Brain microvascular endothelial cell (primary cell): ENCODE measurements around the gene KRT26.

Experiments
- DNase-seq: peaks from one replicate; pipeline ENCODE4 v3.0.0-alpha.2; 2020
- H3K27ac ChIP-seq: fragments of 250-450 bp; sonication (Bioruptor Pico); 2 replicates; pipeline ENCODE4 v1.5.1; 2020; ENCODE audit warnings: mild to moderate bottlenecking, moderate library complexity
- H3K27me3 ChIP-seq: fragments of 250-450 bp; sonication (Bioruptor Pico); replicated peaks from 2 replicates; pipeline ENCODE4 v1.5.1; 2020; ENCODE audit warnings: mild to moderate bottlenecking
- H3K36me3 ChIP-seq: fragments of 250-450 bp; sonication (Bioruptor Pico); replicated peaks from 2 replicates; pipeline ENCODE4 v1.5.1; 2020; ENCODE audit warnings: mild to moderate bottlenecking
- H3K4me3 ChIP-seq: 2 replicates; pipeline ENCODE4 v1.5.1; 2011; ENCODE audit warnings: low read depth, mild to moderate bottlenecking, control low read depth, low read length, moderate library complexity
- in situ Hi-C: cut with HindIII; loops from 2 replicates; pipeline ENCODE4 v1.10.0; 2017; ENCODE audit warnings: low sequenced_read_pairs, low pct_ligation_motif_present
- TF ChIP-seq, protein P1 (sequence below): IDR thresholded peaks from 2 replicates; pipeline ENCODE4 v1.5.1; 2011; ENCODE audit warnings: low read depth, mild to moderate bottlenecking, moderate library complexity, low read length, control low read depth, inconsistent platforms; ENCODE audit errors: missing control alignments

The KRT26 gene

GRCh38 chr17:40722241-40722640, 49.8 kb downstream of the KRT26 start:
- TF ChIP-seq, protein P1, sequence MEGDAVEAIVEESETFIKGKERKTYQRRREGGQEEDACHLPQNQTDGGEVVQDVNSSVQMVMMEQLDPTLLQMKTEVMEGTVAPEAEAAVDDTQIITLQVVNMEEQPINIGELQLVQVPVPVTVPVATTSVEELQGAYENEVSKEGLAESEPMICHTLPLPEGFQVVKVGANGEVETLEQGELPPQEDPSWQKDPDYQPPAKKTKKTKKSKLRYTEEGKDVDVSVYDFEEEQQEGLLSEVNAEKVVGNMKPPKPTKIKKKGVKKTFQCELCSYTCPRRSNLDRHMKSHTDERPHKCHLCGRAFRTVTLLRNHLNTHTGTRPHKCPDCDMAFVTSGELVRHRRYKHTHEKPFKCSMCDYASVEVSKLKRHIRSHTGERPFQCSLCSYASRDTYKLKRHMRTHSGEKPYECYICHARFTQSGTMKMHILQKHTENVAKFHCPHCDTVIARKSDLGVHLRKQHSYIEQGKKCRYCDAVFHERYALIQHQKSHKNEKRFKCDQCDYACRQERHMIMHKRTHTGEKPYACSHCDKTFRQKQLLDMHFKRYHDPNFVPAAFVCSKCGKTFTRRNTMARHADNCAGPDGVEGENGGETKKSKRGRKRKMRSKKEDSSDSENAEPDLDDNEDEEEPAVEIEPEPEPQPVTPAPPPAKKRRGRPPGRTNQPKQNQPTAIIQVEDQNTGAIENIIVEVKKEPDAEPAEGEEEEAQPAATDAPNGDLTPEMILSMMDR = no peak
- H3K36me3 ChIP-seq = no peaks in the 10 kb centered on the region
- H3K27me3 ChIP-seq = peaks cover 2% of the 10 kb centered on the region
- H3K27ac ChIP-seq = no peak overlapping the region
- no peak for DNase-seq
- H3K4me3 ChIP-seq = no peak overlapping the region
- in situ Hi-C loops = no loop called here

DNA sequence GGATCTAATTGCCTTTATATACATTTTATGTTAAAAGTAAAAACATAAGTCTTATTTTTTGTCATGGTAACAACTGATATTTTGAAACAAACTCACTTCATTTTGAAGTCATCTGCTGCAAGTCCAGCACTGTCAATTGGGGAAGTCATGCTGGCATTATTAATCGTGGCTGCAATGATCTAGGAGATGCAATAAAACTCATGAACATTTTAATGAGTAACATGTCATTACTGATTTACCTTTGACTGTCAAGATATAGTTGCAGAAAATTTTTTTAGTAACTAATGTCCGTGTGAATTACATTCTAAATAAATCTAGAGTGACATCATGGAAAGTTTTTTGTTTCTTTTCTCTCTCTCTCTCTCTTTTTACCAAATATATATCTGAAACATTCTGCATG, 51.1 kb downstream of the KRT26 start:
- H3K27ac ChIP-seq = no peak overlapping the region
- peaks cover 2% of the 10 kb centered on the region for H3K27me3 ChIP-seq
- DNase-seq = no peak
- in situ Hi-C loops = no loop called here
- no peak overlapping the region for H3K4me3 ChIP-seq
- TF ChIP-seq, protein P1 = no peak
- no peaks in the 10 kb centered on the region for H3K36me3 ChIP-seq

GRCh38 chr17:40718930-40719329, 53.1 kb downstream of the KRT26 start:
- no peak for DNase-seq

DNA sequence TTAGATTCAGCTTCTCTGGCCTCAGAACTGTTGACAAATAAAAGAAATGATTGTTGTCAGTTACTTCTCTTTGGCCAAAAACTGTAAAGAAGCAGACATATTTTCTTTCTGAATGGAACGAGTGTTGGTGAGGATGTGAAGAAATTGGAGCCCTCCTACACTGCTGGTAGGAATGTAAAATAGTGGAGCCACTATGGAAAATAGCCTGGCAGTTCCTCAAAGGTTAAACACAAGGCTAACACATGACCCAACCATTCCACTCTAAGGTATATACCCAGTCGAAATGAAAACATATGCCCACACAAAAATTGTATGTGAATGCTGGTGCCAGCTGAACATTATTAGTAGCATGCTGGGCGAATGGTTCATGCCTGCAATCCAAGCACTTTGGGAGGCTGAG, 54.2 kb downstream of the KRT26 start:
- TF ChIP-seq, protein P1 = no peak
- Histone ChIP-seq H3K27ac (no peak overlapping the region), H3K36me3 (no peaks in the 10 kb centered on the region), H3K27me3 (peaks cover 2% of the 10 kb centered on the region), H3K4me3 (no peak overlapping the region)
- no peak for DNase-seq
- in situ Hi-C loops = no loop called here

More at GRCh38 chr17:40718930-40719329, 53.1 kb downstream of the KRT26 start:
- TF ChIP-seq, protein P1 = no peak
- Histone ChIP-seq H3K4me3 (no peak overlapping the region), H3K27me3 (peaks cover 2% of the 10 kb centered on the region), H3K27ac (no peak overlapping the region), H3K36me3 (no peaks in the 10 kb centered on the region)
- in situ Hi-C loops = no loop called here
